Osteocyte (in vitro differentiated cells): ENCODE data around the gene SSBP3. TPM values are rescaled to one million over a fixed set of nuclear protein-coding genes. Genes with fewer than 3 reads are reported as not detected.

Source experiments
- DNase-seq: peaks from one replicate; pipeline ENCODE4 v3.0.0; 2021; ENCODE audit warnings: mixed read lengths; ENCODE audit not compliant: unreplicated experiment; ENCODE audit errors: extremely low spot score
- H3K27ac Mint-ChIP-seq: one replicate; pipeline ENCODE4 v1.8.0; 2021; ENCODE audit warnings: mild to moderate bottlenecking, mixed read lengths; ENCODE audit not compliant: unreplicated experiment
- H3K27me3 Mint-ChIP-seq: one replicate; pipeline ENCODE4 v1.8.0; 2021; ENCODE audit warnings: mixed read lengths; ENCODE audit not compliant: unreplicated experiment
- H3K36me3 Mint-ChIP-seq: one replicate; pipeline ENCODE4 v1.8.0; 2021; ENCODE audit warnings: mixed read lengths; ENCODE audit not compliant: unreplicated experiment
- H3K4me1 Mint-ChIP-seq: one replicate; pipeline ENCODE4 v1.8.0; 2021; ENCODE audit warnings: mixed read lengths; ENCODE audit not compliant: unreplicated experiment
- H3K4me3 Mint-ChIP-seq: one replicate; pipeline ENCODE4 v1.8.0; 2021; ENCODE audit warnings: mild to moderate bottlenecking, moderate library complexity, mixed read lengths; ENCODE audit not compliant: unreplicated experiment
- H3K9me3 Mint-ChIP-seq: one replicate; pipeline ENCODE4 v1.8.0; 2021; ENCODE audit warnings: mixed read lengths; ENCODE audit not compliant: unreplicated experiment
- total RNA-seq: library from RNA; stranded (reverse); gene quantifications from 2 replicates; pipeline ENCODE4 v1.2.1, GENCODE V29; 2021
- TF ChIP-seq, protein P1 (sequence below): fragments of 200-600 bp; sonication (generic); IDR thresholded peaks from 2 replicates; pipeline ENCODE4 v1.5.0; 2021; ENCODE audit warnings: antibody characterized with exemption, mild to moderate bottlenecking, moderate library complexity

The SSBP3 gene
- total RNA-seq, 1 donor from 2014 or later: 56.4 TPM

DNA sequence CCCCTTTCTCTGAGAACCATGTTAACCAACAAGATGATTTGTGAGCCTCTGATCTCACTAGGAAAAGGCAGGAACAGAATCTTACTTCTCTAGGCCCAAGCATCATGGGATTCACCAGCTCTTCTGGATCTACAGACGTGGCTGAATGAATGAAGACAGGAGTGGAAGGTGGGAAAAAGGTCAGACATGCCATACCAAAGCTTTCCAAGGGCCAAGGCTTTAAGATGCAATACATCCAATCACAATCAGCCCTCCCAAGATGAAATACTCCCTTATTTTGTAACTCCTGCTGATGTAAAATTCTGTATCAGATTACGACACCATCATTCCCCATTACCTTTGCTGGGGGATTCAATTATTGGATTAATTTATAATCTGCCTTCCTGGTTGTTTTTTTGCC, 80.9 kb downstream of the SSBP3 start:
- H3K36me3 Mint-ChIP-seq: peaks cover 6% of the 10 kb centered on the region
- no peak overlapping the region for H3K27ac Mint-ChIP-seq
- no peak overlapping the region for H3K4me3 Mint-ChIP-seq
- H3K27me3 Mint-ChIP-seq: no peaks in the 10 kb centered on the region
- DNase-seq: no peak
- TF ChIP-seq, protein P1, sequence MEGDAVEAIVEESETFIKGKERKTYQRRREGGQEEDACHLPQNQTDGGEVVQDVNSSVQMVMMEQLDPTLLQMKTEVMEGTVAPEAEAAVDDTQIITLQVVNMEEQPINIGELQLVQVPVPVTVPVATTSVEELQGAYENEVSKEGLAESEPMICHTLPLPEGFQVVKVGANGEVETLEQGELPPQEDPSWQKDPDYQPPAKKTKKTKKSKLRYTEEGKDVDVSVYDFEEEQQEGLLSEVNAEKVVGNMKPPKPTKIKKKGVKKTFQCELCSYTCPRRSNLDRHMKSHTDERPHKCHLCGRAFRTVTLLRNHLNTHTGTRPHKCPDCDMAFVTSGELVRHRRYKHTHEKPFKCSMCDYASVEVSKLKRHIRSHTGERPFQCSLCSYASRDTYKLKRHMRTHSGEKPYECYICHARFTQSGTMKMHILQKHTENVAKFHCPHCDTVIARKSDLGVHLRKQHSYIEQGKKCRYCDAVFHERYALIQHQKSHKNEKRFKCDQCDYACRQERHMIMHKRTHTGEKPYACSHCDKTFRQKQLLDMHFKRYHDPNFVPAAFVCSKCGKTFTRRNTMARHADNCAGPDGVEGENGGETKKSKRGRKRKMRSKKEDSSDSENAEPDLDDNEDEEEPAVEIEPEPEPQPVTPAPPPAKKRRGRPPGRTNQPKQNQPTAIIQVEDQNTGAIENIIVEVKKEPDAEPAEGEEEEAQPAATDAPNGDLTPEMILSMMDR: no peak
- H3K4me1 Mint-ChIP-seq: peaks cover 18% of the 10 kb centered on the region
- H3K9me3 Mint-ChIP-seq: no peaks in the 10 kb centered on the region

DNA sequence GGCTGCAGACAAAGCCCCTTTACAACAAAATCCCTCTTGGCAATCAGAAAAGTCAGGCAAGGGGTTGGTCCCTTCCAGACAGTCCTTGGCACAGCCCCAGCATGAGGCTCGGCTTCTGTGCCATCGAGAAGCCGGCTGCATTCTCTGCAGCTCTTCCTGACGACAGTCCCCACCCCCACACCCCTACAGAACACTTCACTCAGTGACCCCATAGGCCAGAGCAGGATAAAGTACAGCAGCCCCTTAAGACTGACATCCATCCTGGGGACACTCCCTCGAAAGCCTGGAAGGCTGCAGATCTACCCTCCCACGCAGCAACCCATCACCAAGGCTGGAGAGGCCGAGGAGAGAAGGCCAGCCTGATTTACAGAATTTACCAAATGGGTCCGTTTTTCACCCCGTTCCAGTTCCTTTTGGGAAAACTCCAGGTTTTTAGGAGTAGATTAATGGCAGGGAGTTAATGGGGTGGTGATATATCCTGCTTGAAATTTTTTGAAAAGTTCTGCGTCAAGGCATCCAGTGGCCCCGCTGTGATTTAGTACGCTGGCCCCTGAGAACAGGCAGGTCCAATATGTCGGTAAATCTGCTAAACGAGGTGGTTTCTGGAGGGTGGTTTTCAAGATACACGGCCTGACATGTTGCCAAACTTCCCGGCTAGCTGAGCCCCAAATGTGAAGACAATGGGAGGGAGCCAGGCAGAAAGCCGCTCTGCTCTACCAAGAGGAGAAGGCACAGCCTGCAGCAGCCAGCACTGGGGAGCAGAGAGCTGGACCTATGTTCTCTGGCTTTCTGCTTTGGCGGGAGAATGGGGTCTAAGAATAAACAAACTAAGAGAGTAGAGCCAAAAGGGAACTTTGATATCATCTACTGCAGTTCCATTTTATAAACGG, 81.7 kb downstream of the SSBP3 start:
- peaks cover 18% of the 10 kb centered on the region for H3K4me1 Mint-ChIP-seq
- H3K4me3 Mint-ChIP-seq: no peak overlapping the region
- TF ChIP-seq, protein P1: no peak
- H3K9me3 Mint-ChIP-seq: no peaks in the 10 kb centered on the region
- H3K36me3 Mint-ChIP-seq: peaks cover 10% of the 10 kb centered on the region
- no peak for DNase-seq
- H3K27ac Mint-ChIP-seq: no peak overlapping the region
- no peaks in the 10 kb centered on the region for H3K27me3 Mint-ChIP-seq

DNA sequence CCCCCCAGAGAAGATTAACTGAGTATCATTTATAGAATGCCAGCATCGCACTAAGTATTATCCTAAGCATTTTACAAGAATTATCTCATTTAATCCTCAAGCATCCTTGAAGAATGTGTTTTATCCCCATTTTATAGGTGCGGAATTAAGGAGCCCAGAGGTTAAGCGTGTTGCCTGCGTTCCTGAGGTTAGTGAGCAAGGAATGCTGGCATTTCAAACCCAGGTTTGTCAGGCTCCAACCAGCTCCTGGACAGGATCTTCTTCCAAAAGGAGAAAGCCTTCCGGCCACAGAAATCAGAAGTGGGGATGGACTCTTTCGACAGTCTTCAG, 82.3 kb downstream of the SSBP3 start:
- H3K4me3 Mint-ChIP-seq: no peak overlapping the region
- TF ChIP-seq, protein P1: no peak
- H3K9me3 Mint-ChIP-seq: no peaks in the 10 kb centered on the region
- no peak overlapping the region for H3K27ac Mint-ChIP-seq
- H3K4me1 Mint-ChIP-seq: peaks cover 18% of the 10 kb centered on the region
- H3K27me3 Mint-ChIP-seq: no peaks in the 10 kb centered on the region
- H3K36me3 Mint-ChIP-seq: peaks cover 10% of the 10 kb centered on the region
- DNase-seq: no peak

DNA sequence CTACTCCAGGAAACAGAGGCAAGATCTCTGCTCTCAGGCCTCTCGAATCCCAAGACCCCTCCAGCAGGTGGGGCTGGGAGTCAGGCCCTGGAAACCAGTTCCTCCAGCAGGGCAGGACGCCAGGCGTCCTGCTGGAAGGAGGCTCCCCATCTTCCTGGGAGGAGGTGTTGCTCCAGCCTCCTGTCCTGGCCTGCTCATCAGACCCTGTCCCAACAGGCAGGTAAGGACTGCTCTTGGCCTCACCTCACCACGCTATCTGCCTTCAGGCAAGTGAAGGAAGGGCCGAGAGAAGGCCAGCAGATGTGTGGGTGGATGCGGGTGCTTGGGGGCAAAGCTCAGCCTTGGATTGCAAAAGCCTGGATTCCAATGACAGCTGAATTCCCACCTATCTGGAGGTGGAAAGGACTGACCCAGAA, 82.9 kb downstream of the SSBP3 start:
- Mint-ChIP-seq H3K4me3 (no peak overlapping the region), H3K27me3 (no peaks in the 10 kb centered on the region), H3K27ac (no peak overlapping the region), H3K9me3 (no peaks in the 10 kb centered on the region), H3K4me1 (peaks cover 16% of the 10 kb centered on the region), H3K36me3 (peaks cover 10% of the 10 kb centered on the region)
- TF ChIP-seq, protein P1: no peak
- no peak for DNase-seq

DNA sequence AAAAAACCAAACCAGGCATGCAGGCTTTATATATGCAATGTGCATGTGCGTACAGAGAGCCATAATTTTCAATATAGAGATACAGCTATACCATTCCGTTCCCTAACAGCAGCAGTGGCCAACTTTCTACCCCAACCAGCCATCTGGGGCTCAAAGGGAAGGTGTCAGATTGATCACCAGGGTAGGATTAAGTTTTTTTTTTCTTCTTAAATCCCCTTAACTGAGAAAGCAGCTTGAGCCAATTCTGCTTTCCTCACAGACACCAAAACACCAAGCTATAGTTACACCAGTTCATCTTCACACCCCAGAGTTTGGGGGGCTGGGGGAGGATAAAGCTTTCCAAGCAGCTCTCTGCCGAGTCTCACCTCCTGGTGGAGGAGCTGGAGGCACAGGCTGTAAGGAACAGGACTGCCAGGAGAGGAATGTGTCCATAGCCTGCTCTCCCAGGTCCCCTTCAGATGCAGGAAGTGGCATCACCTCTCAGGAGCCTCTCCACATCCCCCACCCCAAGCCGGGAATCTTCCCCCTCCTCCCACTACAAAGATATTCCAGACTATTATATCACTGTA, 87.9 kb downstream of the SSBP3 start:
- no peaks in the 10 kb centered on the region for H3K9me3 Mint-ChIP-seq
- H3K36me3 Mint-ChIP-seq: peaks cover 9% of the 10 kb centered on the region
- H3K27ac Mint-ChIP-seq: no peak overlapping the region
- H3K4me3 Mint-ChIP-seq: no peak overlapping the region
- H3K27me3 Mint-ChIP-seq: no peaks in the 10 kb centered on the region
- TF ChIP-seq, protein P1: no peak
- peaks cover under 1% of the 10 kb centered on the region for H3K4me1 Mint-ChIP-seq
- DNase-seq: no peak
